ENCODE results near the gene ZSWIM1. TPM values are rescaled to one million over a fixed set of nuclear protein-coding genes. Genes with fewer than 3 reads are reported as not detected.

ZSWIM1 gene
- total and polyA plus RNA-seq, 2 of the 8 experiments (the other 6 are each of a cell fraction or from before 2014, with no cell fraction given), result 14.1 to 15.6 TPM

GRCh38 chr20:45873409-45874103 is 7.5 kb upstream of the ZSWIM1 start (continued):
- TF ChIP-seq CHD7 (IDR thresholded peaks at IDR 0.05; ENCODE audit: insufficient replicate concordance, low read length), result no peak
- TF ChIP-seq CTCF (IDR thresholded peaks at IDR 0.05; ENCODE audit: control extremely low read depth in 1 of 3, insufficient read depth in 1 of 3, low read depth in 1 of 3, low read length in 3 of 3), result no peak
- no peak for TF ChIP-seq SP2 (IDR thresholded peaks at IDR 0.05; ENCODE audit: low read length)
- TF ChIP-seq FOSL1 (IDR thresholded peaks at IDR 0.05; ENCODE audit: insufficient read depth, low read depth, low read length), result no peak
- TF ChIP-seq BRCA1 (IDR thresholded peaks at IDR 0.05; ENCODE audit: low read depth, low read length), result no peak
- no peak for TF ChIP-seq CREB1 (IDR thresholded peaks at IDR 0.05)
- no peak for TF ChIP-seq JUND (IDR thresholded peaks at IDR 0.05; ENCODE audit: low read length)

All from H1 (cell line).